ENCODE data around the gene CADM2. TPM values are rescaled to one million over a fixed set of nuclear protein-coding genes. Genes with fewer than 3 reads are reported as not detected.

CADM2 gene
- total RNA-seq, 4 donors from 2014 or later = 1.7 to 34.7 (median 7.9) TPM

DNA sequence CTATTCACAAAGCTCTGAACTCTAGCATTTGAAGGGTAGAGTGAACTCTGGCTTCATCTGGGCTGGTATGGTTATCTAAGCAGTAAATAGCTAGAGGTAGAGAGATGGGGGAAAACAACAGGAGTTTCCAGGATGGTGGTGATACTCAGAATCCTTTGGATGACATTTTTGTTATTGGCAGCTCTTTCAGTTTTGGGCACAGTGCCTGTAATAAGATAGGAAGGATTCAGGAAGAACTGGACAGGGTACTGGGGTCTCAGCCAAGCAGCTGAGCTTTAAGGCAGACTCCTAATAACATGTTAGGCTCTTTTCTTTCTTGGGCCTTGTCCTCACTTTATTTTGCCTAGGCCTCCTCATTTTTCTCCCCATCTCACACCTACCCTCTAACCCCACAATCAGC, 338.5 kb downstream of the CADM2 start:
- no peak for DNase-seq (ENCODE audit: low spot score)
- ATAC-seq (ENCODE audit: low FRiP score) = no peak
- no peak for TF ChIP-seq CTCF (IDR thresholded peaks at IDR 0.05)

- no peak for ATAC-seq (ENCODE audit: low FRiP score)
These were observed 339.2 kb downstream of the CADM2 start for GRCh38 chr3:85298032-85298431.

GRCh38 chr3:85303156-85303555, 344.4 kb downstream of the CADM2 start:
- no peak for DNase-seq (ENCODE audit: low spot score)
- no peak for TF ChIP-seq CTCF (IDR thresholded peaks at IDR 0.05)
- no peak for ATAC-seq (ENCODE audit: low FRiP score)

More at GRCh38 chr3:85298032-85298431, 339.2 kb downstream of the CADM2 start:
- TF ChIP-seq CTCF (IDR thresholded peaks at IDR 0.05) = no peak
- no peak for DNase-seq (ENCODE audit: low spot score)

DNA sequence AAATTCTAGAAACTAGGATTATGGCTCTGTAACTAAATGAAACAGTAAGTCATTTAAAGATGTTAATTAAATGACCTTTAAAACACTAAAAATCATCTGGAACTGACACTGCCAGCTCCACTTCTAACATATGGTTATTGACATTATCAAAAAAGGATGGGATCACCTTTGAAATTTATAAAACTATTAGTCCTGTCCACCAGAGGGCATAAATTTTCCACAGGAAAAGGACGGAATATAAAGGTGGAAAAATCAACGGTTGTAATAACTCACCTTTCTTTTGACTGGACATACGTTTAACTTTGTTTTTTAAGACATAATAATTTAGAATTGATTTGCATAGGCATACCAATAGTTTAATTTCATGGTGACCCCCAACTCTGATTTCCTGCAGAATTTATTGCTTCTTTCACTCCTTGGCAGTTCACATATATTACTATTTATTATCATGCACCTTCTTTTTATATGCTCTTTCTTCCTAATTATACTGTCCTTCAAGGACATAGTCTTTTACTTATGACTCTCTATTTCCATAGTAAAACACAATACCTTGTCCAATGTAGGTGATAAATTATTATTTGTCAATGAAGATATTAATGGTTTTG, 345.7 kb downstream of the CADM2 start:
- no peak for DNase-seq (ENCODE audit: low spot score)
- no peak for ATAC-seq (ENCODE audit: low FRiP score)
- no peak for TF ChIP-seq CTCF (IDR thresholded peaks at IDR 0.05)

DNA sequence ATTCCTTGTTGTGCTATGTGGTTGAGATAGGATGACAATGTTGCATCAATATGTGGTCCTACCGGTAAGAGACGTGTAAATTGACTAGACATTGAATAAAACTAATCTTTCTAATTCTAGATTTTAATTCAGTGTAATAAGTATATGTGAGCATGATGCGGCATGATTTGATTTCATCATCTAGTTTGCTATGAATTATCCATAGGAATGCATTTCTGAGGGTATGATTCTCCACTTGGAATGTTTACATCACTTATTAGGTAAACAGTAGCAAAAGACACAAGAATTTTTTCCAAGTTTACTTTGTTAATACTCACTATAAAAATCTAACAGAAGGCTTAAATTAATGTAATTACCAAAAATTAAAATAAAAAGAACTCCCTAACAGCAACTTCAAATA, 353.5 kb downstream of the CADM2 start:
- ATAC-seq (ENCODE audit: low FRiP score) (no peak), DNase-seq (ENCODE audit: low spot score) (no peak)
- TF ChIP-seq CTCF (IDR thresholded peaks at IDR 0.05) = no peak

- no peak for TF ChIP-seq CTCF (IDR thresholded peaks at IDR 0.05)
These were observed 354.6 kb downstream of the CADM2 start for GRCh38 chr3:85313380-85313779.

GRCh38 chr3:85316252-85316651, 357.5 kb downstream of the CADM2 start:
- ATAC-seq (ENCODE audit: low FRiP score) = no peak
- no peak for DNase-seq (ENCODE audit: low spot score)
- no peak for TF ChIP-seq CTCF (IDR thresholded peaks at IDR 0.05)

More at GRCh38 chr3:85313380-85313779, 354.6 kb downstream of the CADM2 start:
- DNase-seq (ENCODE audit: low spot score) = no peak
- ATAC-seq (ENCODE audit: low FRiP score) = no peak

Data from omental fat pad (tissue), 4 donors.